H1 (cell line): ENCODE data around the gene FGF14. TPM values are rescaled to one million over a fixed set of nuclear protein-coding genes. Genes with fewer than 3 reads are reported as not detected.

ENCODE experiments used
- RFX5 ChIP-seq: IDR thresholded peaks from 2 replicates; pipeline ENCODE4 v1.6.1; 2011; ENCODE audit warnings: low read depth, low read length, improper control_type of control experiment, borderline replicate concordance
- RNF2 ChIP-seq: fragments of 200-900, 300-1000 bp; sonication (generic); IDR thresholded peaks from 2 replicates; pipeline ENCODE4 v1.7.1; 2016; ENCODE audit warnings: borderline replicate concordance, low read depth, mild to moderate bottlenecking, antibody characterized with exemption, low read length; ENCODE audit not compliant: poor library complexity, severe bottlenecking; ENCODE audit errors: missing control alignments
- polyA plus RNA-seq, 7 experiments: library from polyadenylated mRNA; depleted of rRNA in 3 of 7; stranded (reverse) in 5 of 7; unstranded in 2 of 7; fragments of >200 nt in 5 of 7; fragments of 200-250 nt in 2 of 7; gene quantifications; 1 replicate in 5 of 7; 2 replicates in 1 of 7; 4 replicates in 1 of 7; pipeline versions ENCODE4 v1.2.1 to v1.2.3, GENCODE V29; 2011 to 2013; ENCODE audit warnings: missing spikeins in 2 of 7, mixed read lengths in 2 of 7
- total RNA-seq: library from RNA; stranded (reverse); fragmentation: NEBNext Ultra II Directional; extraction: Animal tissue kit (Norgen Biotek cat#: 25700); gene quantifications from 2 replicates; pipeline ENCODE4 v1.2.1, GENCODE V29; 2021

Gene FGF14
- total and polyA plus RNA-seq, 2 of the 8 experiments (the other 6 are each of a cell fraction or from before 2014, with no cell fraction given), result 0.05 to 0.58 TPM

- TF ChIP-seq RNF2, result no peak
- TF ChIP-seq RFX5, result no peak
- TF ChIP-seq, all 59 proteins: peak for 0
Measured at GRCh38 chr13:102142473-102142826, 259.4 kb downstream of the FGF14 start (continued).
